ENCODE results near the gene IGLL5. TPM values are rescaled to one million over a fixed set of nuclear protein-coding genes. Genes with fewer than 3 reads are reported as not detected.
A peak's percentile ranks its signal among the peaks of the same experiment; 100 is the strongest.

Gene IGLL5
- total and polyA plus RNA-seq, 4 experiments from 2014 or later, result 0.26 to 3.6 TPM; not detected in 2

GRCh38 chr22:22871536-22872278 is 15.9 kb upstream of the IGLL5 start:
- no peaks in the 10 kb centered on the region for H3K36me3 ChIP-seq (ENCODE audit: insufficient read depth, low read length)
- H3K4me3 ChIP-seq (ENCODE audit: low read length in 2 of 2), result no peak overlapping the region
- POLR2A ChIA-PET (ENCODE audit: partially characterized antibody), result interaction anchor here (0.7 to 0.9 kb wide), 2 partner anchors 62 to 119 kb away, joined by 3 to 4 read pairs; no protein-coding TSS in a partner anchor
- H3K9me3 Mint-ChIP-seq, result peaks cover 0 to 18% (median 12%) of the 10 kb centered on the region in 8 donors
- peaks cover 5 to 20% (median 7%) of the 10 kb centered on the region in 4 donors for H3K4me1 Mint-ChIP-seq
- intact Hi-C loops (cut with micrococcal nuclease), result no loop called here
- no peak overlapping the region for H3K27ac ChIP-seq (ENCODE audit: low read depth, low read length)
- H3K27me3 ChIP-seq (ENCODE audit: insufficient read depth, low read length), result no peaks in the 10 kb centered on the region
- H3K36me3 Mint-ChIP-seq, result peaks cover 2 to 4% of the 10 kb centered on the region in 2 donors
- DNase-seq, result no peak
- no peaks in the 10 kb centered on the region for H3K9me3 ChIP-seq (ENCODE audit: control insufficient read depth in 1 of 2, low read length in 2 of 2)
- H3K4me3 Mint-ChIP-seq, result no peak overlapping the region
- H3K27me3 Mint-ChIP-seq, result no peaks in the 10 kb centered on the region
- CTCF ChIA-PET (ENCODE audit: partially characterized antibody), result interaction anchor here (0.9 to 2.0 kb wide), 10 partner anchors 9 to 82 kb away, joined by 3 to 18 read pairs (median 3); no protein-coding TSS in a partner anchor
- peaks cover 4% of the 10 kb centered on the region for H3K4me1 ChIP-seq (ENCODE audit: insufficient read depth, low read length)
- no peak overlapping the region for H3K27ac Mint-ChIP-seq

DNA sequence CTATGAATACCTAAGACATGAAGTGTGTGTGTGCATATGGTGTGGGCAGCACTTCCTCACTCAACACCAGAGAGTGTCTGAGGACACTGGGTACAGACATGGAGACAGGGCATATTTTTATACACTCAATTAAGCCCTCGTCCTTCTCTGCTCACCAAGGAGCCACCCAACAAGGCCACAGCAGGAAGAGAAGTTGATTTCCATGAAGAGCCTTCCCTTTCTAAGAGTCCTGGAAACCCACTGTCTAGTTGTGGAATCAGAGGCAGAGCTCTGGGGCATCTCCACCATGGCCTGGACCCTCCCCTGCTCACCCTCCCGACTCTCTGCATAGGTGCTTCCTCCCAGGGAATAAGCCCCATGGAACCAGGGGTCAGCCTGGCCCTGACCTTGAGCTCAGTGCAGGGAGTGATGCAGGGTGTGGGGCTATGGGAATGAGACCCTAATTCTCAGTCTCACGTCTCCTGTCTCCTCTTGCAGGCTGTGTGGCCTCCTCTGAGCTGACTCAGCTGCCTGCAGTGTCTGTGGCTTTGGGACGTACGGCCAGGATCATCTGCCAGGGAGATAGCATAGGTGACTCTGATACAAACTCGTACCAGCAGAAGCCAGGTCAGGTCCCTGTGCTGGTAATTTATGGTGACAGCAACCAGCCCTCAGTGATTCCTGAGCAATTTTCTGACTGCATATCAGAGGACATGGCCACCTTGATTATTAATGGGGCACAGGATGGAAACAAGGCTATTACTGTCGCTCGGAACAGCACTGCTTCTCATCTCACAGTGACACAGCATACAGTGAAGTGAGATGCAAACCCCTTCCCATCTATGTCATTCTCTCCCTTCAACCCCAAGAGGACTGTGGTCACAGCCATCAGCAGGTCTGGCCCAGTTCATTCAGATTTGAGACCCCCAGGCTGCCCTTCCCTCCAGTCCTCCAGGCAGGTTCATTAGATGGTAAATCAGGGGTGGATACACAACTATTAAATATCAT is 14.6 kb upstream of the IGLL5 start:
- intact Hi-C loops (cut with micrococcal nuclease), result no loop called here
- Mint-ChIP-seq H3K27ac (no peak overlapping the region), H3K4me1 (peaks cover 3 to 9% (median 5%) of the 10 kb centered on the region in 4 donors), H3K9me3 (peaks cover 0 to 18% (median 12%) of the 10 kb centered on the region in 8 donors), H3K27me3 (no peaks in the 10 kb centered on the region), H3K4me3 (no peak overlapping the region), H3K36me3 (peaks cover 2 to 4% of the 10 kb centered on the region in 2 donors)
- H3K4me1 ChIP-seq (ENCODE audit: insufficient read depth, low read length), result no peaks in the 10 kb centered on the region
- no peak overlapping the region for H3K4me3 ChIP-seq (ENCODE audit: low read length in 2 of 2)
- no peak for DNase-seq
- no peaks in the 10 kb centered on the region for H3K9me3 ChIP-seq (ENCODE audit: control insufficient read depth in 1 of 2, low read length in 2 of 2)
- ChIA-PET CTCF (ENCODE audit: partially characterized antibody) (interaction anchor here (0.6 to 4.3 kb wide), 12 partner anchors 7 to 120 kb away, joined by 3 to 48 read pairs (median 12); no protein-coding TSS in a partner anchor), POLR2A (ENCODE audit: partially characterized antibody) (interaction anchor here (0.7 to 1.4 kb wide), 4 partner anchors 7 to 121 kb away, joined by 4 to 5 read pairs (median 4); no protein-coding TSS in a partner anchor)
- no peaks in the 10 kb centered on the region for H3K36me3 ChIP-seq (ENCODE audit: insufficient read depth, low read length)
- no peak overlapping the region for H3K27ac ChIP-seq (ENCODE audit: low read depth, low read length)
- H3K27me3 ChIP-seq (ENCODE audit: insufficient read depth, low read length), result no peaks in the 10 kb centered on the region

DNA sequence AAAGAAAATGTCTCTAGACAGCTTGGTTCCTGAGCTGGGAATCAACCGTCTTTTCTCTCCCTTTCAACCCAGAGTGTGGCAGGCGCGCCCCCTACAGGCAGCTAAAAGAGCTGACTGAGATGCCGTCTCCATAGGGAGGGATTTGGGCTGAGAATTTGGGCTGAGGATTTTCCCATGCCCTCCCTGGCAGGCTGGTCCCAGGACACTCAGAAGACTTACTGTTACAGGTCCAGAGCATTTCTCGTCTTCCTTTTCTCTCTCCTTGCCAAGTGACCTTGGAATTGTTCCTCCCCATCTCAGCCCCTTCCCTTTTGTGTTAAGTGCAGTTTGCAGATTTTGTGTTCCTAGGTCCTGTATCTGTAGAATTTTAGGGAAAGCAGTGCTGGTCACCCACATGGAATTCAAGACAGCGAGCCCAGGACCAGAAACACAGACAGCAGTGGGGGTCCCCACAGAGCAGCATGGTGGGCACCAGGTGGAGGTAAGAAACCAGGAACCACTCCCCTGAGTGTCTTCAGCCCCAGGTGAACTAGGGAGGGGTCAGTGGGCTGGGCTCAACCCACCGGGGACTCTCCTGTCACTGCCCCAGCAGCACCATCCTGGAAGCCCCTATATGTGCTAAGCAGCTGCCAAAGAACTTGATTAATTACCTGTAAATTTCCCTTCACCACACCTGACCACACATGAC is 9.9 kb upstream of the IGLL5 start:
- no peaks in the 10 kb centered on the region for H3K4me1 ChIP-seq (ENCODE audit: insufficient read depth, low read length)
- H3K9me3 ChIP-seq (ENCODE audit: control insufficient read depth in 1 of 2, low read length in 2 of 2), result no peaks in the 10 kb centered on the region
- Mint-ChIP-seq H3K4me1 (peaks cover 0 to 5% (median 2%) of the 10 kb centered on the region in 4 donors), H3K36me3 (peaks cover 2 to 4% of the 10 kb centered on the region in 2 donors), H3K9me3 (peaks cover 0 to 18% (median 12%) of the 10 kb centered on the region in 8 donors), H3K27me3 (no peaks in the 10 kb centered on the region), H3K27ac (peak overlapping the region in 2 of 7 donors; percentile 42 to 76), H3K4me3 (no peak overlapping the region)
- H3K27ac ChIP-seq (ENCODE audit: low read depth, low read length), result no peak overlapping the region
- H3K4me3 ChIP-seq (ENCODE audit: low read length in 2 of 2), result no peak overlapping the region
- ChIA-PET CTCF (ENCODE audit: partially characterized antibody) (interaction anchor here (0.7 to 10.6 kb wide), 25 partner anchors 12 to 170 kb away, joined by 3 to 431 read pairs (median 6); no protein-coding TSS in a partner anchor), POLR2A (ENCODE audit: partially characterized antibody) (interaction anchor here (0.6 to 4.1 kb wide), 11 partner anchors 29 to 132 kb away, joined by 3 to 27 read pairs (median 4); no protein-coding TSS in a partner anchor)
- H3K36me3 ChIP-seq (ENCODE audit: insufficient read depth, low read length), result no peaks in the 10 kb centered on the region
- intact Hi-C loops (cut with micrococcal nuclease), result loop anchor here (1.0 kb wide), 5 partner anchors 29 to 124 kb away; no protein-coding TSS in a partner anchor
- H3K27me3 ChIP-seq (ENCODE audit: insufficient read depth, low read length), result no peaks in the 10 kb centered on the region
- DNase-seq, result peak; percentile 72 to 74 (median 73)

GRCh38 chr22:22878211-22878570 is 9.4 kb upstream of the IGLL5 start:
- DNase-seq, result no peak
- peaks cover 0 to 18% (median 12%) of the 10 kb centered on the region in 8 donors for H3K9me3 Mint-ChIP-seq
- peak overlapping the region in 1 of 7 donors; percentile 42 for H3K27ac Mint-ChIP-seq
- H3K27me3 Mint-ChIP-seq, result no peaks in the 10 kb centered on the region
- Histone ChIP-seq H3K4me1 (ENCODE audit: insufficient read depth, low read length) (no peaks in the 10 kb centered on the region), H3K27ac (ENCODE audit: low read depth, low read length) (no peak overlapping the region), H3K4me3 (ENCODE audit: low read length in 2 of 2) (no peak overlapping the region), H3K27me3 (ENCODE audit: insufficient read depth, low read length) (no peaks in the 10 kb centered on the region), H3K9me3 (ENCODE audit: control insufficient read depth in 1 of 2, low read length in 2 of 2) (no peaks in the 10 kb centered on the region), H3K36me3 (ENCODE audit: insufficient read depth, low read length) (no peaks in the 10 kb centered on the region)
- peaks cover 2 to 4% of the 10 kb centered on the region in 2 donors for H3K36me3 Mint-ChIP-seq
- no peak overlapping the region for H3K4me3 Mint-ChIP-seq
- ChIA-PET CTCF (ENCODE audit: partially characterized antibody) (interaction anchor here (1.0 to 10.6 kb wide), 10 partner anchors 23 to 170 kb away, joined by 3 to 431 read pairs (median 18); no protein-coding TSS in a partner anchor), POLR2A (ENCODE audit: partially characterized antibody) (interaction anchor here (1.6 to 4.1 kb wide), 2 partner anchors 67 to 125 kb away, joined by 12 to 27 read pairs; no protein-coding TSS in a partner anchor)
- intact Hi-C loops (cut with micrococcal nuclease), result no loop called here
- peaks cover 0 to 5% (median 2%) of the 10 kb centered on the region in 4 donors for H3K4me1 Mint-ChIP-seq

DNA sequence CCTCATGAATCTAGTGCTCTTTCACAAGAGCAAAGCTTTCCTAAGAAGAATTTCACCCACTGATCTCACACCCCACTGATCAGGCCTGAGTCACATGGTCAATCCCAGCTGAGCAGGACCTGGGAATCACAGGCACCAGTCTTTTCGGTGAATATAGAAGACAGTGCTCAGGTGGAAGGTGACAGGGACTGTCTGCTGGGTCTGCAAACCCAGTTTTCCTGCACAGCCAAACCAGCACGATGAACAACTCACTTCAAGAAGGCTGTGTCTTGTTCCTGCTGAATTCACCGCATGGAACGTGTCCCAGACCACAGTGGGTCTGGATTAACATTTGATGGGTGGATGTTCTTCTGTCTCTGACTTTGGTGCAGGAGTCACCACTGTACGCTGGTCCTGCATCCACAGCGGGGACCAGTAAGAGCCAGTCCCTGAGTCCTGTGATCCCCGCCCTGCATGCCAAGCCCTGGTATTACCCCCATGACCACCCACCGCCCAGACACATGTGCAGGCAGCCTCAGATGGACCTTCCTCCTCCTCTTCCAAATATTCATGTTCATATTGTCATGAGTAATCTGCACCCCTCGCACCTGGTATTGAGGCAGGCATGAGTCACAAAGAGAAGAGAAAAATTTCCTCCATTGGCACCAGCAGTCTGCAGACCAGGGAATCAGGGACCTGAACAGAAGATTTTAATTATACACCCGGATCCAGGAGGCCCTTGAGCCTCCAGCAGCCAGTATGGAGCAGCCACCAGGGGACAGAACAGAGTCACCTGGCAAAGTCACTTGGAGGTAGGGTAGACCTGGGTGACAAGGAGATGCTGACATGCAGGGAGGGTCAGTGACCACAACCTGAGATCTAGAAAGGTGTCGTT is 8.6 kb upstream of the IGLL5 start:
- intact Hi-C loops (cut with micrococcal nuclease), result no loop called here
- no peaks in the 10 kb centered on the region for H3K9me3 ChIP-seq (ENCODE audit: control insufficient read depth in 1 of 2, low read length in 2 of 2)
- Mint-ChIP-seq H3K4me3 (no peak overlapping the region), H3K4me1 (peaks cover 0 to 5% (median 3%) of the 10 kb centered on the region in 4 donors), H3K9me3 (peaks cover 0 to 12% (median 5%) of the 10 kb centered on the region in 8 donors), H3K27ac (peak overlapping the region in 1 of 7 donors; percentile 8), H3K36me3 (no peaks in the 10 kb centered on the region), H3K27me3 (no peaks in the 10 kb centered on the region)
- no peaks in the 10 kb centered on the region for H3K27me3 ChIP-seq (ENCODE audit: insufficient read depth, low read length)
- POLR2A ChIA-PET (ENCODE audit: partially characterized antibody), result interaction anchor here (0.9 to 4.1 kb wide), 3 partner anchors 23 to 126 kb away, joined by 3 to 27 read pairs (median 6); no protein-coding TSS in a partner anchor
- no peak for DNase-seq
- H3K4me1 ChIP-seq (ENCODE audit: insufficient read depth, low read length), result no peaks in the 10 kb centered on the region
- H3K36me3 ChIP-seq (ENCODE audit: insufficient read depth, low read length), result no peaks in the 10 kb centered on the region
- CTCF ChIA-PET (ENCODE audit: partially characterized antibody), result interaction anchor here (1.0 to 10.6 kb wide), 15 partner anchors 24 to 186 kb away, joined by 3 to 431 read pairs (median 29); no protein-coding TSS in a partner anchor
- H3K27ac ChIP-seq (ENCODE audit: low read depth, low read length), result no peak overlapping the region
- no peak overlapping the region for H3K4me3 ChIP-seq (ENCODE audit: low read length in 2 of 2)

Data from CD4-positive, alpha-beta memory T cell (primary cell).